GM18951 (cell line): Measurements from ENCODE around the gene COTL1.

Experiments
- POLR2A ChIP-seq: IDR thresholded peaks from 4 replicates; pipeline ENCODE4 v1.6.1; 2011; ENCODE audit warnings: mild to moderate bottlenecking; ENCODE audit not compliant: insufficient read length, insufficient read depth; ENCODE audit errors: extremely low read depth
- in situ Hi-C: fragments of 300-500 bp; cut with MboI; formaldehyde crosslinking; loops from one replicate; pipeline ENCODE4 v1.12.0; 2022; ENCODE audit warnings: low sequenced_read_pairs, mixed read lengths, inconsistent platforms; ENCODE audit not compliant: unreplicated experiment

Gene COTL1

DNA sequence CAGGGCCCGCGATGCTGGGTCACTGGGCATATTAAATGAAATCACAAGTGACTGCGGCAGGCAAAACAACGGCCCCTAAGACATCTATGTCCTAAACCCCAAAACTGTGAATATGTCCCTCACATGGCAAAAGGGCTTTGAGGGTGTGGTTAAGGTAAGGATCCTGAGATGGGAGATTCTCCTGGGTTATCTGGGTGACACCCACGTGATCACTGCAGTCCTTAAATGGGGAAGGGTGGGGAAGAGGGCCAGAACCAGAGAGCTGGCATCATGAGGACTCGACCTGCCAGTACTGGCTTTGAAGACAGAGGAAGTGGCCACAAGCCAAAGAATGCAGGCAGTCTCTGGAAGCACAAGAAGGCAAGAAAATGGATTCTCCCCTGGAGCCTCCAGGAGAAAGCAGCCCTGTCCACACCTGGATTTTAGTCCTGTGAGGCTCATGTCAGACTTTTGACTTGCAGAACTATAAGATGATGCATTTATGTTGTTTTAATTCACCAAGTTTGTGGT is 12.5 kb downstream of the COTL1 start:
- no peak for TF ChIP-seq POLR2A

DNA sequence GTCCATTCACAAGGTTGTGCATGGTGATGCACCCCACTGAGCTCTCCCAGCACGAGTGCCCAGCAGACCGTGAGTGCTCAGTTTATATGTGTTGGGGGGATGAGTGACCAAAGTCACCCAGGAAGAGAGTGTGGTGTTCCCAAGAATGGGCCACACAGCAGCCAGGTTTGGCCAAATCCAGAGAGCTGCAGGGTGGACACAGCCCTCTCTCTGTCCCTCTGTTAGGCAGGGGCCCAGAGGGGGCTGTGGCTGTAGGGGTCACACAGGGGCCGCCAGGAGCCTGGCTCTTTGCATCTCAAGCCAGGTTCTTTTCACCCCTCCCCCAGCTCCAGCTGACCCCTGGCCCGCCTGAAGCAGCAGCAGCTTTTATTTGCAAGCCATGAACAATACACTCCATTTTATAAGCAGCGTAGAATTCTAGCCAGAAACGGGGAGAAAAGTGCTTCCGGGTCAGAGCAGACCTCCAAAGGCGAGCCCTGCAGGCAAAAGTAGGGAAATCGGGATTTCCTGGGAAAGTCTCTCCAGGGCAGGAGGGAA is 13.3 kb downstream of the COTL1 start:
- in situ Hi-C loops: no loop called here
- no peak for TF ChIP-seq POLR2A

More for the DNA sequence above, 12.5 kb downstream of the COTL1 start:
- in situ Hi-C loops: no loop called here

DNA sequence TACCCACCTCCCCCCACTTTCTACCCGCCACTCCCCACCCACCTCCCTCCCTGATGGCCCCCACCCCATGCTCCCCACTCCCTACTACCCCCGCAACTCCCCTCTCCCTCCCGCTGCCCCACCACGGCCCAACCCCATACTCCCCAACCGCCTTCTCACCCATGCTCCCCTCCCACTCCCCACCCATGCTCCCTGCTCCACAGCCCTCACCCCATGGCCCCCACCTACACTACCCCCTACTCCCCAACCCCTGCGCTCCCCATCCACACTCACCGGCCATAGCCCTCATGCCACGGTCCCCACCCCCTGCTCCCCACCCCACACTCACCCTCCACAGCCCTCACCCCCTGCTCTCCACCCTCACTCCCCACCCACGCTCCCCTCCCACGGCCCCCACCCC is 13.9 kb downstream of the COTL1 start:
- TF ChIP-seq POLR2A: no peak
- in situ Hi-C loops: no loop called here

DNA sequence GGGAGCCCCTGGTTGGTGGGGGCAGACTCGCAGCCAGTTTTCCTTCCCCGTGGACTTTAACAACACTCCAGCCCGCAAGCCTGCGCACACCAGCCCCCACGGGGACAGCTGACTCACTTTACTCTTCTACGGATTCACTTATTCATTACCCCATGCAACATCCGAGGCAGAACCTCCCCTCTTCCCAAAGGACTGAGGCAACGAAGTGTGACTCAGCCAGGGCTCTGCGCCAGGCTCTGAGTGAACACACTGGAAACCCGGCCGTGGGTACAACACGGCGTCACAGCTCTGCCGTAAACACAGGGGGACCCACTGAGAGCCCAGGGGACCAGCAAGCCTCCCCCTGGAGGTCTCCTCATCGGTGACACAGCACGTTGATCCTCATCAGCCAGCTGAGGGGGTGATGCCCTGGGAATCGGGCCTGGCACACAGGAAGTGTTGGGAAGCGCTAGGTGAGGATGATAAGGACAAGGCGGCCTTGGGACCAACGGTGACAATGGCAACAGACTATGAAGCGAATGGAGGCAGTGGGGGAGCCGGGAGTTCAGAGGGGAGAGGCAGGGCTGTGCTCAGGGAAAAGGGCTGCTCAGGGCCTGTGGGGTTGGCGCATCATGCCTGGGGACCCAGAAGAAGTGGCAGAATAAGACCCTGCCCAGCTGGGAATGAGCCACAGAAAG is 14.6 kb downstream of the COTL1 start:
- peak; percentile 5 for TF ChIP-seq POLR2A
- in situ Hi-C loops: no loop called here

DNA sequence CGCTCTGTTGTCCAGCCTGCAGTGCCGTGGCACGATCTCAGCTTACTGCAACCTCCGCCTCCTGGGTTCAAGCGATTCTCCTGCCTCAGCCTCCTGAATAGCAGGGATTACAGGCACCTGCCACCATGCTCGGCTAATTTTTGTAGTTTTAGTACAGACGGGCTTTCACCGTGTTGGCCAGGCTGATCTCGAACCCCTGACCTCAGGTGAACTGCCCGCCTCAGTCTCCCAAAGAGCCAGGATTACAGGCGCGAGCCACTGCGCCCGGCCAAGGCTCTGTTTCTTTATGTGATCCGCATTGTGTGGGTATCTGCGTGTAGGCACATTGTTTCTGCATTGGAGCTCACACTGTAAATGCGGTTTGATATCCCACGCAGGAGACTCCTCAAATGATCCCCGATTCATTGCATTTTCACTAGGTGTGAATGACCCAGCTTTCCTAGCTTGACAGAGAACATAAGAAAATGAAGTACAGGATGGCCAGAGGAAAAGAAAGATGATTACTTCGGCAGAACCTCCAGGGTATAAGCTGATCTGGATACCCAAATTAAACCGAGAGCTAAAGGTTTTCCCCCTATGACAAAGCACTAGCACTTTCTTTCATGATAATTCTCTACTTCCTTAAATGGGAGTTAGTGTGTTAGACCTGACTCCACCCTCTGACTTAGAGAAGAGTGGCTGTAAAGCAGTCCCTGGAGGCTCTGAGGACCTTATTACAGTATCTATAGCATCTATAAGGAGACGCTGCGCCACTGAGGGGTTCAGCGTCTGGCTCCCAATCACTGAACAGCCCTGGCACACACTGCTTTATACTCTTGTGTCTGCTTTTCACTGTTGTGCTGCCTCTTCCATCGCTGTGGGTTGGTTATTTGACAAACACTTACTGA is 17.3 kb downstream of the COTL1 start:
- in situ Hi-C loops: no loop called here
- TF ChIP-seq POLR2A: peak; percentile 31

DNA sequence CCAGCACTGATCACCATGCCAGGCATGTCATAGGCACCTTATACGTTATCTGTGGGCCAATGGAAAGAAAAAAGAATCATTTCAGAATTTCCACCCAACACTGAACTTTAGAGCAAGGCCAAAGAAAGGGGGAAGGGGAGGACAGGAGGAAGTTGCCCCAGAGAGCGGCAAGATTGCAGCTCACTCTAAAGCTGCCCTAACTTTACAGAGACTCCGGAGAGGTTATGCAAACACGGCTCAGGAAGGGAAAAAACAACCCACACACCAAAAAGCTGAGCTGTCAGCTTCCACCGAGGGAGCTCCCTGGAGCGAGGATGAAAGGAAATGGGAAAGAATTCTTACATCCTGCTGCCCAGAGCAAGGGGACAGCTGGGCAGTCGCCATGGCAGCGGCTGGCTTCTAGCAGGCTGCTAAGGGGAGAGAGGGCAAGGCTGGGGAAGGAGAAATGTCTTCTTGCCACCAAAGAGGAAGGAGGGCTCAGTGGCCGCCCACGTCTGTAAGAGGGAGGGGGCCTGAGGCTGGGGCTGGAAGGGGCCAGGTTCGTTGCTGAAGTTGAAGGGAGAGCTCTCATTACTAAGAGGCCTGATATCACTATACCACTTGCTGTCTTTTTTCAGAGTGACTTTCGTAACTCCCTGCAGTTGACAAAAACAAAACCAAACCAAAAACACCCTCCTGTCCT is 18.2 kb downstream of the COTL1 start:
- in situ Hi-C loops: no loop called here
- peak; percentile 41 for TF ChIP-seq POLR2A

DNA sequence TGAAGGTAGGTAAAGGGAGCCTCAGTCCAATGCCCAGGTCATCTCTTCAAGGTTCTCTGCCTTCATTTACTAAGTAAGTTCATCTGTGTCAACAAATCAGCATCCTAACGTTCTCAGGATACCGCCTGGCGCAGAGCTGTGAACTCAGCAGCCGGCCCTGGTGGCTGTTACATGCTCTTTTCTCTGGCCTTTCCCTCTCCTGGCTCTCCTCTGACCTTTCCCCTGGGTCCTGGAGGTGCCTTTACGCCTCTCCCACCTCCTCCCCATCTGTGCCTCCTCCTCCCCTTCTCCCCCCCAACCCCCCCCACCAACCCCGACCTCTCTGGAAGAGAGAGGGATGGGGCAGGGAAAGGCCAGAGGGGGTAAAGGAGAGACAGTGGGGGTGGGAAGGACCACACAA is 19.5 kb downstream of the COTL1 start:
- no peak for TF ChIP-seq POLR2A
- in situ Hi-C loops: no loop called here

DNA sequence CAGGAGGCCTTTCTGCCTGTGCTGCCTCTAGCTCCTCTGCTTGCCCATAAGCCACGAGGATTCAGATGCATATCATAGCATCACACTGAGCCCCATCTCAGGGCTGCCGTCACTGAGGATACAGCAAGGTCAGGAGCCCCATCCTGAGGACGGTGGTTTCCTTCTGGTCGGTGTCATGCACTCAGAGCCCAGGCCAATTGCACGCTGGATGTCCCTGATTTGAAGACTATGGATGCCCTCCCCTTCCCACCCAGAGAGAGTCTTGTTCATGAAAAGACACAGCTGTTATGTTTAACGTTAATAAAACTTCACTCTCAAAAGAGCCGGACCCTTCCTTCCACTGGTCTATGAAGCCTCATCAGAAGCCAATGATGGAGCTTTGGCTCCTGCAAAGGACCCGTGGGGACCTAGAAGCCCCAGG is 19.9 kb downstream of the COTL1 start:
- in situ Hi-C loops: no loop called here
- TF ChIP-seq POLR2A: no peak

DNA sequence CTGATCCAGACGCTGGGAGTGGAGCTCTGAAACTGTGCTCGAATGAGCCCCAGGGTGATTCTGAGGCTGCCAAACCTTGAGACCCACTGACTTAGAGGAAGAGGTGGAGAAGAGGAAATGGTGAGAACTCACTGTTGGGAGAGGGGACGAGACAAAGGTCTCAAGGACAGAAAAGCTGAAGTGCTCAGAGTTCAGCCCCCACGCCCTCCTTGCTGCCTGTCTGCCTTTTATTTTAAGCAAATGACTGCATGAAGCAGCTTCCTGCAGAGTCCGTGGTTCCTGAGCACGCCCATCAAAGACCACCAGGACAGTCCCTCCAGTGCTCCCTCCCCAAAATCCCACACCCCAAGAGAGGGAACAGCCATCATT is 20.4 kb downstream of the COTL1 start:
- no peak for TF ChIP-seq POLR2A
- in situ Hi-C loops: no loop called here

DNA sequence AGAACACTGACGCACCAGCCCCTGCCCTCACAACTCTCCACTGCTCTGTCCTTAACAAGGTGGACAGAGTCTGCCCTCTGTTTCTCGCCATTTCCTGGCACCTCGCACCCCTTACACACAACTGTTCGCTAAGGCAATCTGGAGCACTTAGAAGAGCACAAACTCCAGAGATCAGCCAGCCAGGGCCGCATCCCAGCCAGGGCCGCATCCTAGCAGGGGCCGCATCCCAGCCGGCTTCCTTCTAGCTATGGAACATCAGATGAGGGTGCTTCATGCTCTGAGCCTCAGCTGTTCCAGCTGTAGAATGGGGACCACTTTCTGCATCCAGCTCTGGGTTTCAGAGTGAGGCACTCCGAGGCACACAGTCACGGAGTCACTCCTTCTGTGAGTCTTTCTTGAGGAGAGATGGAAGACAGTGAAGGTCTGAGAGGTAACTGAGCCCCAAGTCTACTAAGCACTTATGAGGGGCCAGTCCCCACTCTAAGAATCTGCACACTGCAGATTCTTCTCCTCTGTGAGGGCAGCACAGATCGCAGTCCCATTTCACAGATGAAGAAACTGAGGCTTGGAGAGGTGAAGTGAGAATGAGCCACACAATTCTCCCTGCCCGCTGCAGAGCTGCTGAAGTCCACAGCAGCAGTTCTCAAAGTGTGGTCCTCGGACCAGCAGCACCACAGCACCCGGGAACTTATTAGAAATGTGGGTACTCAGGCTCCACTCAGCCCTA is 20.9 kb downstream of the COTL1 start:
- TF ChIP-seq POLR2A: no peak
- in situ Hi-C loops: no loop called here

DNA sequence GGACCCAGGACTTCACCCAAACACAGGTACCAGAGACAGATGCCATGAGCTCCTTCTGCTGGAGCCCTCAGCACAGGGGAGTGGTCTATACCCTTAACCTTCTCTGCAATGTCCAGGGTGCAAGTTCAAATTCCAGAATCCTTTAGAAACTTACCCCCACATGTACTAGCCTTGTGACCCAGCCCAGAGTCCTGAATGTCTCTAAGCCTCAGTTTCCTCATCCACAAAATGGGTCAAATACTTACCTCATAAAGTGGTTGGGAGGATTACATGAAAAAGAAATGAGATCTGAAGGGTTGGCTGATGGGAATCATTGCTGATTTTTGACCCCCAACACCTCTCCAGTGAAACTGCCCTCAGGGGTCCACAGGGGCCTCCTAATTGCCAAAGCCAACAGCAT is 21.7 kb downstream of the COTL1 start:
- in situ Hi-C loops: no loop called here
- TF ChIP-seq POLR2A: no peak

DNA sequence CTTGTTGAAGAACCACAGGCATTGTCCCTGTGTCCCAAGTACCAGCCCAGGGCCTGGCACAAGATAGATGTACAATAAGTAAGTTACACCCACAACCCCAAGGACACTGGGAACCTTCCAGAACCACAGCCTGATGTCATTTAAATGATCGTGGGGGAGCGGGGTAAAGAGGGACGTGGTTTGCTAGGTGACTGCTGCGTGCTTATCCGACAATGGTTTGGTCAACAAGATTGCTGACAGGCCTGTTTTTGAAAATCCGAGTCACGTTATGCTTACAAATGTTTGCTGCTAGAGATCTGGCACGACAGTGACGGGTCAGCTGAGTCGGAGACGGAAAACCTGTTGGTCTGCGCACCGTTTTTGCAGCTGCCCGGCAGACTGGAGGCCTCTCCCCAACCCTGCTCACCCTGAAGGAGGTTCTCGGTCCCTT is 22.8 kb downstream of the COTL1 start:
- in situ Hi-C loops: no loop called here
- TF ChIP-seq POLR2A: no peak

DNA sequence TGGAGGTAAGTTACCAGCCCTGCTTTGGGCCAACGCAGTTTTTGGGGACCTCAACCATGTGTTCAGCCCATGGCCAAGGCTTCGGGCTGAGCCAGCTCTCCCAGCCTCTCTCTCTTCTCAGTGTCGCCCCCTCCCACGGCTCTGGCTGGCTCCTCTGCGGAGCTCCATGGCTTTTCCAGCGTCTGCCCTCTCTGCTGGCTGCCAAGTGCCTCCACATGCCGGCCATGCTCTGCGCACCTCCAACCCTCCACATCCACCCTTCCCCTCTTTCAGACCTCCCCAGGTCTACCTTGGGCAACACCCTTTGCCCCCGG is 23.2 kb downstream of the COTL1 start:
- in situ Hi-C loops: no loop called here
- TF ChIP-seq POLR2A: no peak
